SJSA1 (cell line): Measurements from ENCODE around the gene MT3. TPM values are rescaled to one million over a fixed set of nuclear protein-coding genes. Genes with fewer than 3 reads are reported as not detected.
A peak's percentile ranks its signal among the peaks of the same experiment; 100 is the strongest.
"Not testable (repeated sequence)": the region's sequence is repeated elsewhere in the genome, so short reads cannot be mapped to it uniquely, and the experiment has no call there.

ENCODE experiments used
- DNase-seq, 2 experiments: peaks; one replicate each; pipeline ENCODE4 v3.0.0-alpha.2; 2015 to 2020; ENCODE audit warnings: low spot score in 2 of 2, low read depth in 1 of 2
- H3K27ac ChIP-seq: fragments of 250-450 bp; sonication (Bioruptor Pico); 2 replicates; pipeline ENCODE4 v1.5.1; 2020; ENCODE audit warnings: mild to moderate bottlenecking, moderate library complexity
- H3K27me3 ChIP-seq: fragments of 250-450 bp; sonication (Bioruptor Pico); replicated peaks from 2 replicates; pipeline ENCODE4 v1.5.1; 2020; ENCODE audit warnings: mild to moderate bottlenecking, moderate library complexity
- H3K36me3 ChIP-seq: fragments of 250-450 bp; sonication (Bioruptor Pico); 2 replicates; pipeline ENCODE4 v1.5.1; 2020; ENCODE audit warnings: mild to moderate bottlenecking
- H3K4me1 ChIP-seq: fragments of 250-450 bp; sonication (Bioruptor Pico); replicated peaks from 2 replicates; pipeline ENCODE4 v1.6.1; 2021; ENCODE audit warnings: mild to moderate bottlenecking
- H3K4me3 ChIP-seq: fragments of 250-450 bp; sonication (Bioruptor Pico); 2 replicates; pipeline ENCODE4 v1.5.1; 2020; ENCODE audit warnings: mild to moderate bottlenecking
- H3K9me3 ChIP-seq: fragments of 250-450 bp; sonication (Bioruptor Pico); replicated peaks from 2 replicates; pipeline ENCODE4 v1.5.1; 2020; ENCODE audit warnings: mild to moderate bottlenecking
- total RNA-seq: library from RNA; depleted of rRNA; stranded (reverse); fragments of >200 nt; shearing (Covaris generic); gene quantifications from 2 replicates; pipeline ENCODE4 v1.2.3, GENCODE V29; 2014

MT3 gene
- total RNA-seq, 1 experiment from 2014 or later, result not detected

DNA sequence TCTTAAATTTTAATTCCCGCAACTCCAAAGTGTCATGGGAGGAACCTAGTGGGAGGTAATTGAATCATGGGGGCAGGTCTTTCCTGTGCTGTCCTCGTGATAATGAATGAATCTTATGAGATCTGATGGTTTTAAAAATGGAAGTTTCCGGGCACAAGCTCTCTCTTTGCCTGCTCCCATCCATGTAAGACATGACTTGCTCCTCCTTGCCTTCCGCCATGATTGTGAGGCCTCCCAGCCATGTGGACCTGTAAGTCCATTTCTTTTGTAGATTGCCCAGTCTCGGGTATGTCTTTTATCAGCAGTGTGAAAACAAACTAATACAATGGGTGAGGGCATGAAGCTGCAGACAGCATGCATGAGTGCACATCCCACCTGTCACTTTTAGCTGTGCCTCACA is 33.9 kb downstream of the MT3 start:
- not testable (repeated sequence) for H3K36me3 ChIP-seq, H3K9me3 ChIP-seq, H3K27ac ChIP-seq, H3K4me3 ChIP-seq, H3K27me3 ChIP-seq, DNase-seq
- peaks cover 20% of the 10 kb centered on the region for H3K4me1 ChIP-seq

DNA sequence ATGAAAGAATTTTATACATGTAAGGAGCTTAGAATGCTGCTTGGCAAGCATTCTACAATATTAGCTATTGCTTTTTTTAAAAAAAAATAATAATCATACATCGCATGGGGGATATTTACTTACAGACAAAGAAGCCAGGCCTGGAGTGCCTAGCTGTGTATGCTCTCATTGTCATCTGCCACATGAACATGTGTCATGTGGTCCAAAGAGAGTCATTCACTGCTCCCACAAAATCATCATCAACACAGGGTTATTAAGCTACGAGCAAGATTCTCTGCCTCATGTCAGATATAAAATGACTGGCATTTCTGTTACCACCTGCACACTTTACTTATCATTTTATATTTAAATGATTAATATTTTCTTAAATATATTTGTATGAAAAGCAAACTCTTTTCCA is 34.3 kb downstream of the MT3 start:
- no peaks in the 10 kb centered on the region; the same call in 1 of the 2 replicates for H3K27me3 ChIP-seq
- no peaks in the 10 kb centered on the region for H3K9me3 ChIP-seq
- no peak overlapping the region for H3K4me3 ChIP-seq
- H3K27ac ChIP-seq, result no peak overlapping the region
- peaks cover 20% of the 10 kb centered on the region for H3K4me1 ChIP-seq
- DNase-seq, result no peak
- no peaks in the 10 kb centered on the region; the same call in 1 of the 2 replicates for H3K36me3 ChIP-seq

DNA sequence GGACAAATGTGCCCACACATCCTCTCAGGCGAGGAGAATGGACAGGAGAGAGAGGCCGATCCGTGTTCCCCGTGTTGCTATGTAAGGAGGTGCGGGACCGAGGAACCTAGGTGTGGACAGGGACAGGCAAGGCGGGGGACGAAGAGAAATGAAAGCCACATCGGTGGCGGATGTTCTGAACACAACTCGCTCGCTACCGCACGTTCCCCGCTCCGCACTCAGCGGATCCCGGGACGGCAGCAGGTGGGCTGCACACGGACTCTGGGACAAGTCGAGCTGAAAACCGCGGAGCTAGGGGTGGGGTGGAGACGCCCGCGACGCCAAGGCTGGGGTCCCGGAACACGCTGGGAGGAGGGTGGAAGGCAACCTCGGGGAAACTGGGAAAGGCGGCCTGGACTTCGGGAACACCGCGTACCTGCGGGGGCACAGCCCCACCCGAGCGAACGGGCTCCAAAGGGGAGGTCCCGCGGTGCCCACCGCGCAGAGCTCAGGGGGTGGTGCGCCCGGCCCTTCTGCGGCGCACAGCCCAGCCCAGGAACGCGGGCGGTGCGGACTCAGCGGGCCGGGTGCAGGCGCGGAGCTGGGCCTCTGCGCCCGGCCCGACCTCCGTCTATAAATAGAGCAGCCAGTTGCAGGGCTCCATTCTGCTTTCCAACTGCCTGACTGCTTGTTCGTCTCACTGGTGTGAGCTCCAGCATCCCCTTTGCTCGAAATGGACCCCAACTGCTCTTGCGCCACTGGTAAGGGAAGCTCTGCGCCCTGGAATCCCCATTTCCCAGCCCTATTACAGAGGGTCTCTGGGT is 36.0 kb downstream of the MT3 start, which contains the start of gene MT1E:
TSS of gene MT1E (plus strand) at position 642 of the 803 bp plus-strand sequence. CDS start at position 713, 71 bp downstream.
- Histone ChIP-seq H3K4me1 (peaks cover 20% of the 10 kb centered on the region), H3K36me3 (no peaks in the 10 kb centered on the region; the same call in 1 of the 2 replicates), H3K27me3 (no peaks in the 10 kb centered on the region; the same call in 1 of the 2 replicates), H3K9me3 (no peaks in the 10 kb centered on the region), H3K27ac (peak within 1 kb of the TSS; percentile 36), H3K4me3 (peak within 1 kb of the TSS; percentile 42)
- DNase-seq, result peak in 1 of 2 experiments; percentile 41

- DNase-seq, result no peak
- Histone ChIP-seq H3K27me3 (no peaks in the 10 kb centered on the region; the same call in 1 of the 2 replicates), H3K9me3 (no peaks in the 10 kb centered on the region), H3K36me3 (no peaks in the 10 kb centered on the region; the same call in 1 of the 2 replicates), H3K27ac (peak overlapping the region; percentile 36), H3K4me1 (peaks cover 20% of the 10 kb centered on the region), H3K4me3 (peak overlapping the region; percentile 42)
Measured at GRCh38 chr16:56625943-56626654, 36.8 kb downstream of the MT3 start.

DNA sequence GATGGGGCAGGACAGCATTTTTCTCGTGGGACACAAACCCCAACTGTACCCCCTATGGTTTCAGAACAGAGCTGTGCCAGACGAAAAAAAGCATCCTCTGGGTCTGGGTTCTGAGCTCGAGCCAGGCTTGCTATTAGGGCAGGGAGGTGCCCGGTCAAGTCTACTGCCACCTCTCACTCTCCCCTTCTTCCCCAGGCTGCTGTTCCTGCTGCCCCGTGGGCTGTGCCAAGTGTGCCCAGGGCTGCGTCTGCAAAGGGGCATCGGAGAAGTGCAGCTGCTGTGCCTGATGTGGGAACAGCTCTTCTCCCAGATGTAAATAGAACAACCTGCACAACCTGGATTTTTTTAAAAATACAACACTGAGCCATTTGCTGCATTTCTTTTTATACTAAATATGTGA is 37.4 kb downstream of the MT3 start:
- Histone ChIP-seq H3K36me3 (no peaks in the 10 kb centered on the region; the same call in 1 of the 2 replicates), H3K9me3 (no peaks in the 10 kb centered on the region), H3K4me1 (peaks cover 20% of the 10 kb centered on the region), H3K27ac (peak overlapping the region; percentile 66), H3K27me3 (no peaks in the 10 kb centered on the region; the same call in 1 of the 2 replicates), H3K4me3 (peak overlapping the region; percentile 42; the same call in 1 of the 2 replicates)
- DNase-seq, result peak in 1 of 2 experiments; percentile 20

GRCh38 chr16:56628486-56629350 is 39.4 kb downstream of the MT3 start:
- no peak overlapping the region for H3K4me3 ChIP-seq

GRCh38 chr16:56629531-56629930 is 40.2 kb downstream of the MT3 start:
- Histone ChIP-seq H3K9me3 (no peaks in the 10 kb centered on the region), H3K4me1 (peaks cover 27% of the 10 kb centered on the region), H3K27ac (no peak overlapping the region), H3K36me3 (no peaks in the 10 kb centered on the region; the same call in 1 of the 2 replicates), H3K27me3 (no peaks in the 10 kb centered on the region; the same call in 1 of the 2 replicates), H3K4me3 (no peak overlapping the region)
- no peak for DNase-seq

More at GRCh38 chr16:56628486-56629350, 39.4 kb downstream of the MT3 start:
- no peak overlapping the region for H3K27ac ChIP-seq
- no peak for DNase-seq
- peaks cover 27% of the 10 kb centered on the region for H3K4me1 ChIP-seq
- H3K36me3 ChIP-seq, result no peaks in the 10 kb centered on the region; the same call in 1 of the 2 replicates
- no peaks in the 10 kb centered on the region for H3K9me3 ChIP-seq
- no peaks in the 10 kb centered on the region; the same call in none of the 2 replicates for H3K27me3 ChIP-seq

GRCh38 chr16:56630134-56630533 is 40.8 kb downstream of the MT3 start:
- DNase-seq, result no peak
- Histone ChIP-seq H3K36me3 (no peaks in the 10 kb centered on the region; the same call in 1 of the 2 replicates), H3K4me3 (no peak overlapping the region), H3K27ac (no peak overlapping the region), H3K4me1 (peaks cover 25% of the 10 kb centered on the region), H3K9me3 (no peaks in the 10 kb centered on the region), H3K27me3 (no peaks in the 10 kb centered on the region; the same call in 1 of the 2 replicates)

GRCh38 chr16:56631197-56631596 is 41.9 kb downstream of the MT3 start:
- Histone ChIP-seq H3K27me3 (no peaks in the 10 kb centered on the region; the same call in 1 of the 2 replicates), H3K27ac (no peak overlapping the region), H3K9me3 (no peaks in the 10 kb centered on the region), H3K36me3 (no peaks in the 10 kb centered on the region; the same call in 1 of the 2 replicates), H3K4me1 (peaks cover 21% of the 10 kb centered on the region), H3K4me3 (no peak overlapping the region)
- no peak for DNase-seq

- Histone ChIP-seq H3K4me1 (peaks cover 16% of the 10 kb centered on the region), H3K27me3 (no peaks in the 10 kb centered on the region; the same call in 1 of the 2 replicates), H3K9me3 (no peaks in the 10 kb centered on the region), H3K4me3 (peak overlapping the region; percentile 38), H3K27ac (no peak overlapping the region), H3K36me3 (no peaks in the 10 kb centered on the region; the same call in 1 of the 2 replicates)
- DNase-seq, result no peak
Measured at GRCh38 chr16:56631832-56632155, 42.5 kb downstream of the MT3 start.

- Histone ChIP-seq H3K36me3 (no peaks in the 10 kb centered on the region), H3K27me3 (peaks cover 2% of the 10 kb centered on the region; the same call in 1 of the 2 replicates), H3K4me1 (peaks cover 10% of the 10 kb centered on the region), H3K9me3 (no peaks in the 10 kb centered on the region), H3K4me3 (peak within 1 kb of the TSS; percentile 38), H3K27ac (no peak within 1 kb of the TSS)
- DNase-seq, result no peak
Measured at GRCh38 chr16:56632156-56632847, 43.0 kb downstream of the MT3 start, which contains the start of gene MT1M. MT1M (plus strand) TSS chr16:56632659; CDS start chr16:56632732, 73 bp downstream.

DNA sequence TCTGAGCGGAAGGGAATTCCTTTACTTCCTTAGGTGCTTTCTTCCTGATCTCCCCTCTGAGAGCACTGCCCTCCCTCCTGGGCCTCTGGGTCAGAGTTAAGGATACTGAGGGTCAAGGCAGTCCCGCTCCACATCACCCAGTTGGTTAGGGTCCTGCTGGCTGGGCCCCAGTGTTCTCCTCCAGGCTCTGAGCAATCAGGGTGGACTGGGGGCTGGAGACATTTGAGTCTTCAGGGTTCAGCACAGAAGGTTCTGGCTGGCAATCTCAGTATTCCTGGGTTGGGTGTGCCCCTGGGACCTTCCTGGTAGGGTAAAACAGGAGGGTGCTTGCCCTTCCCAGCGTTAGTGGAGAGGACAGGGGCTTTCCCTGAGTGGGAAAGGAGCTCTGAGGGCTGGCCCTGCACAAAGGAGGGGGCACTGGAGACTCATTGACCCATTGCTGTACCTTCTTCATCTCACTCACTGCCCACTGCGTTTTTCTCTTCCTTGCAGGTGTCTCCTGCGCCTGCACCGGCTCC is 43.6 kb downstream of the MT3 start:
- Histone ChIP-seq H3K9me3 (no peaks in the 10 kb centered on the region), H3K27me3 (peaks cover 6% of the 10 kb centered on the region; the same call in 1 of the 2 replicates), H3K4me1 (peaks cover 7% of the 10 kb centered on the region), H3K27ac (no peak overlapping the region), H3K36me3 (no peaks in the 10 kb centered on the region), H3K4me3 (peak overlapping the region; percentile 38; the same call in 1 of the 2 replicates)
- no peak for DNase-seq
